ENCODE results near the gene DIDO1. TPM values are rescaled to one million over a fixed set of nuclear protein-coding genes. Genes with fewer than 3 reads are reported as not detected.

The DIDO1 gene
- total RNA-seq = 42.7 and 53.8 TPM in 2 replicates

GRCh38 chr20:62926229-62927127, at the start of gene DIDO1:
Gene DIDO1 (minus strand): TSS chr20:62926505.

GRCh38 chr20:62952373-62952967, 26.2 kb upstream of the DIDO1 start, which contains the start of gene SLC17A9:
Gene SLC17A9 (plus strand): TSS chr20:62952709. CDS start chr20:62952831, 122 bp downstream.

GRCh38 chr20:62938105-62938888, 12.0 kb upstream of the DIDO1 start, which contains the start of gene GID8:
Gene GID8 (plus strand): TSS chr20:62938147. CDS start chr20:62941503, 3,356 bp downstream.

GRCh38 chr20:62861726-62862336, 64.5 kb downstream of the DIDO1 start, which contains the start of gene TCFL5:
Gene TCFL5 (minus strand): TSS chr20:62861822. CDS start chr20:62861670, 152 bp downstream.

Small RNA genes within 50 kb of the gene (small RNA-seq; reads per million reads assigned to genes)
- gene DPH3P1 (ENCODE audit: low replicate concordance) = not detected

Other genes with a start within 250 kb of the DIDO1 start
- 0.22 and 29.8 TPM in 2 replicates for gene NTSR1, start 217.7 kb downstream of the DIDO1 start, total RNA-seq
- 16.4 and 34.2 TPM in 2 replicates for gene MRGBP, start 130.0 kb downstream of the DIDO1 start, total RNA-seq
- 55.6 and 66.1 TPM in 2 replicates for gene OGFR, start 121.7 kb downstream of the DIDO1 start, total RNA-seq
- gene COL9A3, start 109.5 kb downstream of the DIDO1 start, total RNA-seq = 0.43 TPM in 1 of 2 replicates, not detected in the other
- gene TCFL5, start 64.7 kb downstream of the DIDO1 start, total RNA-seq = 8.3 and 17.5 TPM in 2 replicates
- gene GID8, start 11.6 kb upstream of the DIDO1 start, total RNA-seq = 24.7 and 29.6 TPM in 2 replicates
- gene SLC17A9, start 26.2 kb upstream of the DIDO1 start, total RNA-seq = 24.1 and 40.4 TPM in 2 replicates
- not detected in 2 replicates for gene BHLHE23, start 80.5 kb upstream of the DIDO1 start, total RNA-seq

Measured in placental pericyte (primary cell).